Measurements from ENCODE around the gene CPVL.

DNA sequence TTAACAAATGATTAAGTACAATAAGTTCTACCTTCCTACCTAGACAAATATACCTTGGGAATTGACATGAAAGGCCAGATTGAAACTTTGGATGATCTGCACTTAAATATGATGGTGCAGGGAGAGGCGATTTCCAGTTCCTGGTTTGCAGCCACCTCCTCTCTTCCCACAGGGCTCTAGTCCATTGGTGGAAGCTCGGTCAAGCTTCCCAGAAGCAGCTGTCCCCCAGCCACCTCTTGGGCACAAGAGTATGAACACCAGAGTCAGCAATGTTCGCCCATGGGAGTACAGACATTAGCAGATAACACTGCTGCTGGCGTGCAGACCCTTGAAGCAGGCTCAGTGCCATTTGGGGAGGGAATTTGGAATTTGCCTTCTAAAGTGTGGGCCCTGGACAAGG, 1.5 kb upstream of the CPVL start:
- TF ChIP-seq, protein P1, sequence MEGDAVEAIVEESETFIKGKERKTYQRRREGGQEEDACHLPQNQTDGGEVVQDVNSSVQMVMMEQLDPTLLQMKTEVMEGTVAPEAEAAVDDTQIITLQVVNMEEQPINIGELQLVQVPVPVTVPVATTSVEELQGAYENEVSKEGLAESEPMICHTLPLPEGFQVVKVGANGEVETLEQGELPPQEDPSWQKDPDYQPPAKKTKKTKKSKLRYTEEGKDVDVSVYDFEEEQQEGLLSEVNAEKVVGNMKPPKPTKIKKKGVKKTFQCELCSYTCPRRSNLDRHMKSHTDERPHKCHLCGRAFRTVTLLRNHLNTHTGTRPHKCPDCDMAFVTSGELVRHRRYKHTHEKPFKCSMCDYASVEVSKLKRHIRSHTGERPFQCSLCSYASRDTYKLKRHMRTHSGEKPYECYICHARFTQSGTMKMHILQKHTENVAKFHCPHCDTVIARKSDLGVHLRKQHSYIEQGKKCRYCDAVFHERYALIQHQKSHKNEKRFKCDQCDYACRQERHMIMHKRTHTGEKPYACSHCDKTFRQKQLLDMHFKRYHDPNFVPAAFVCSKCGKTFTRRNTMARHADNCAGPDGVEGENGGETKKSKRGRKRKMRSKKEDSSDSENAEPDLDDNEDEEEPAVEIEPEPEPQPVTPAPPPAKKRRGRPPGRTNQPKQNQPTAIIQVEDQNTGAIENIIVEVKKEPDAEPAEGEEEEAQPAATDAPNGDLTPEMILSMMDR (IDR thresholded peaks at IDR 0.05): no peak
- no peak for TF ChIP-seq POLR2A (IDR thresholded peaks at IDR 0.05)

All from body of pancreas (tissue), 4 donors.